ENCODE measurements around the gene NXNL1.
A peak's percentile ranks its signal among the peaks of the same experiment; 100 is the strongest.

NXNL1 gene

GRCh38 chr19:17441241-17442021, 19.3 kb downstream of the NXNL1 start:
- Histone ChIP-seq H3K36me3 (ENCODE audit: control insufficient read depth, insufficient read depth, low read length) (no peaks in the 10 kb centered on the region), H3K4me1 (ENCODE audit: control insufficient read depth, insufficient read depth, low read length) (no peaks in the 10 kb centered on the region), H3K27ac (ENCODE audit: low read depth, low read length) (no peak overlapping the region), H3K27me3 (ENCODE audit: control insufficient read depth, insufficient read depth, low read length) (no peaks in the 10 kb centered on the region), H3K4me3 (ENCODE audit: low read length) (no peak overlapping the region), H3K9ac (ENCODE audit: low read length) (no peak overlapping the region)

DNA sequence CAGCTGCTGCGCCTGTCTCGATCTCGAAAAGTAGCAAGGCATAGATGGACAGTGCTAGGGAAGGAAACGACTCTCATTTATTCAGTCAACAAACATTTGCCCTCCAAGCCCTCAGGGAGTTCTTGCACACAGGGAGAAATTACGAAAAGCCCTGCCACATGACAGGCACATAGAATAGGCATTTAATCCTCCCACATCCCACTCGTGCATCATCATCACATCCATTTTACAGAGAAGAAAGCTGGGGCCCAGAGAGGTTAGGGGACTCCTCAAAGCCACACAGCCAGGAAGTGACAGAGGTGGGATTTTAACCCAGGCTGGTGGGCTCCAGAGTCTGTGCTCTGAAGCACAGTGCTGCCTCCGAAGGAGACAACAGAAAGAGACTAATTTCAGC, 23.9 kb downstream of the NXNL1 start:
- no peaks in the 10 kb centered on the region for H3K27me3 ChIP-seq (ENCODE audit: control insufficient read depth, insufficient read depth, low read length)
- H3K4me3 ChIP-seq (ENCODE audit: low read length), result no peak overlapping the region
- no peak overlapping the region for H3K27ac ChIP-seq (ENCODE audit: low read depth, low read length)
- no peaks in the 10 kb centered on the region for H3K36me3 ChIP-seq (ENCODE audit: control insufficient read depth, insufficient read depth, low read length)
- no peaks in the 10 kb centered on the region for H3K4me1 ChIP-seq (ENCODE audit: control insufficient read depth, insufficient read depth, low read length)
- no peak overlapping the region for H3K9ac ChIP-seq (ENCODE audit: low read length)

DNA sequence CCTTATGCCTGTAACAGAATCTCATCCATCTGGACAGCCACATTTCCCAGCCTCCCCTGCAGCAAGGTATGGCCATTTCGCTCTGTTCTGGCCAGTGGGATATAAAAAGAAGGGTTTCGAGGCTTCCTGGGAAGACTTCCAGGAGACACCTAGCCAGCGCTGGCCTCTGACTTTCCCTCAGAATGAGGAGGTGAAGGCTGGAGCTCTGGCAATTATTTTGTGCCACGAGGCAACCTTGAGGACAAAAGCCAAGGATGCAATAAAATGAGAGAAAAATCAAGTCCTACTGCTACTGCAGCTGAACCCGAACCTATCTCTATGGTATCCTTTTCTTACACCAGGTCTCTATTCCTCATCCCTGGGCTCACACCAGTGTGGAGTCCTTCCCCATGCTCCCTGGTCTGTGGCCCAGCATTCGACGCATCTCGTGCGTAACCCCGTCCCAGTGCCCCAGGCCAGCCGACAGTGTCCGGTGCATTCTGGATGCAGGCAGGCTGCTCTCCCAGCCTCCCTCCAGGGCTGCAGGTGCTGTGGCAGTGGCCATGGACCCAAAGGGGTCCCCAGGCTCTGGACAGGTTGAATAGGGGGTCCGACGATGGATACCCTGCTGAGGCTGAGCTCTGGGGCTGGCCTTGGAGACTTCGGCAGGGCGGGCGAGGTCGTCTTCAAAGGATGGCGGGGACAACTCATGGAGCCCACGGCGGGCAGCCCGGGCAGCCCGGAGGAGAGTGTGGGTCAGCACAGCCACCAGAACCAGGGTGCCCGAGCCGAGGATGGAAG, 24.4 kb downstream of the NXNL1 start:
- H3K36me3 ChIP-seq (ENCODE audit: control insufficient read depth, insufficient read depth, low read length), result no peaks in the 10 kb centered on the region
- H3K27me3 ChIP-seq (ENCODE audit: control insufficient read depth, insufficient read depth, low read length), result no peaks in the 10 kb centered on the region
- H3K9ac ChIP-seq (ENCODE audit: low read length), result no peak overlapping the region
- H3K4me1 ChIP-seq (ENCODE audit: control insufficient read depth, insufficient read depth, low read length), result no peaks in the 10 kb centered on the region
- H3K4me3 ChIP-seq (ENCODE audit: low read length), result no peak overlapping the region
- no peak overlapping the region for H3K27ac ChIP-seq (ENCODE audit: low read depth, low read length)

GRCh38 chr19:17435218-17435617, 25.5 kb downstream of the NXNL1 start:
- Histone ChIP-seq H3K27ac (ENCODE audit: low read depth, low read length) (no peak overlapping the region), H3K4me3 (ENCODE audit: low read length) (no peak overlapping the region), H3K36me3 (ENCODE audit: control insufficient read depth, insufficient read depth, low read length) (no peaks in the 10 kb centered on the region), H3K9ac (ENCODE audit: low read length) (no peak overlapping the region), H3K27me3 (ENCODE audit: control insufficient read depth, insufficient read depth, low read length) (no peaks in the 10 kb centered on the region), H3K4me1 (ENCODE audit: control insufficient read depth, insufficient read depth, low read length) (no peaks in the 10 kb centered on the region)

- H3K27me3 ChIP-seq (ENCODE audit: control insufficient read depth, insufficient read depth, low read length), result no peaks in the 10 kb centered on the region
- H3K27ac ChIP-seq (ENCODE audit: low read depth, low read length), result no peak overlapping the region
- no peak overlapping the region for H3K9ac ChIP-seq (ENCODE audit: low read length)
- H3K4me3 ChIP-seq (ENCODE audit: low read length), result no peak overlapping the region
- no peaks in the 10 kb centered on the region for H3K36me3 ChIP-seq (ENCODE audit: control insufficient read depth, insufficient read depth, low read length)
- no peaks in the 10 kb centered on the region for H3K4me1 ChIP-seq (ENCODE audit: control insufficient read depth, insufficient read depth, low read length)
These were observed 29.3 kb downstream of the NXNL1 start for GRCh38 chr19:17431417-17431816.

- no peaks in the 10 kb centered on the region for H3K36me3 ChIP-seq (ENCODE audit: control insufficient read depth, insufficient read depth, low read length)
- no peak overlapping the region for H3K4me3 ChIP-seq (ENCODE audit: low read length)
- H3K4me1 ChIP-seq (ENCODE audit: control insufficient read depth, insufficient read depth, low read length), result no peaks in the 10 kb centered on the region
- H3K9ac ChIP-seq (ENCODE audit: low read length), result no peak overlapping the region
- H3K27me3 ChIP-seq (ENCODE audit: control insufficient read depth, insufficient read depth, low read length), result no peaks in the 10 kb centered on the region
- no peak overlapping the region for H3K27ac ChIP-seq (ENCODE audit: low read depth, low read length)
These were observed 31.0 kb downstream of the NXNL1 start for GRCh38 chr19:17429641-17430113.

- Histone ChIP-seq H3K4me3 (ENCODE audit: low read length) (no peak overlapping the region), H3K27ac (ENCODE audit: low read depth, low read length) (no peak overlapping the region), H3K9ac (ENCODE audit: low read length) (no peak overlapping the region), H3K27me3 (ENCODE audit: control insufficient read depth, insufficient read depth, low read length) (no peaks in the 10 kb centered on the region), H3K4me1 (ENCODE audit: control insufficient read depth, insufficient read depth, low read length) (no peaks in the 10 kb centered on the region), H3K36me3 (ENCODE audit: control insufficient read depth, insufficient read depth, low read length) (peaks cover 3% of the 10 kb centered on the region)
These were observed 35.9 kb downstream of the NXNL1 start for GRCh38 chr19:17424743-17425365.

DNA sequence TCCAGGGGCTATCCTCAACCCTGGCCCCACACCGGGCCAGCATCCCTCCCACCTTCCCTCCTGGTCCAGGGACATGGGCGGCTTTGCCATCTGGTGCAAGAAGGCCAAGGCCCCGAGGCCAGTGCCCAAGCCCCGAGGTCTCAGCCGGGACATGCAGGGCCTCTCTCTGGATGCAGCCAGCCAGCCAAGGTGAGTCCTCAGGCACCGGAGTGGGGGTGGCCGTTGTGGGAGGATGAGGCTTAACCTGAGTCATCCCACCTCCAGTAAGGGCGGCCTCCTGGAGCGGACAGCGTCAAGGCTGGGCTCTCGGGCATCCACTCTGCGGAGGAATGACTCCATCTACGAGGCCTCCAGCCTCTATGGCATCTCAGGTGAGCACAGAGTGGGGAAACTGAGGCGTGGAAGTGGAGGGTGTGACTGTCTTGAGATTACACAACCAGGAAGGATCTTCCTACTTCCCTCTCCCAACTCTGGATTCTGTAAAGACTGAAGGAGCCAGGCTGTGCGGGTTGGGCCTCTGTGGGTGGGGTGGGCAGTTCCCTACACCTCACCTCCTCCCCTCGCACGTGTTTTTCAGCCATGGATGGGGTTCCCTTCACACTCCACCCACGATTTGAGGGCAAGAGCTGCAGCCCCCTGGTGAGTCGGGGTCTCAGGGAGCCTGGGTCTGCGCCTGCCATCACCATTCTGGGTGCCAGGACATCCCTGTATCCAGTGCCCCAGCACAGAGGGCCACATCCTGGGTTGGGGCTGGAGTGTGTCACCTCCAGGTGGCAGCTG, 37.1 kb downstream of the NXNL1 start:
- Histone ChIP-seq H3K9ac (ENCODE audit: low read length) (no peak overlapping the region), H3K4me1 (ENCODE audit: control insufficient read depth, insufficient read depth, low read length) (peaks cover 6% of the 10 kb centered on the region), H3K4me3 (ENCODE audit: low read length) (no peak overlapping the region), H3K27me3 (ENCODE audit: control insufficient read depth, insufficient read depth, low read length) (no peaks in the 10 kb centered on the region), H3K36me3 (ENCODE audit: control insufficient read depth, insufficient read depth, low read length) (peaks cover 3% of the 10 kb centered on the region), H3K27ac (ENCODE audit: low read depth, low read length) (no peak overlapping the region)

DNA sequence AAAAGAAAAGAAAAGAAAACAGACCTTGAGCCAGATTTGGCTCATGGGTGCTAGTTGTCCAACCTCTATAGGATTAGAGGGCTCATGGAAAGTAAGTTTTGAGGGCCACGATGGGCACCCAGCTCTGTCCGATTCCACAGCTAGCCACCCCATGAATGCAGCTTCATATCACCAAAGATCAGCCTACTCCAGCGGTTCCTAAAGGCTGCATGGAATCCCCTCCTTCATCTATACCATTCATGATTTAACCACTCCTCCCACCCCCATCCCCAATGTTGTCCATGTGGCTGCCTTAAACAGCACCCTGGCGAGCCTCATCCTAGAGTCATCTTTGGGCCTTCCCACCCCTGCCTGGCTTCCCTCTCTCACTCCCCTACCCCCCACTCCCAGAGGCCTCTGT, 38.8 kb downstream of the NXNL1 start:
- Histone ChIP-seq H3K27me3 (ENCODE audit: control insufficient read depth, insufficient read depth, low read length) (no peaks in the 10 kb centered on the region), H3K36me3 (ENCODE audit: control insufficient read depth, insufficient read depth, low read length) (peaks cover 3% of the 10 kb centered on the region), H3K27ac (ENCODE audit: low read depth, low read length) (no peak overlapping the region), H3K4me1 (ENCODE audit: control insufficient read depth, insufficient read depth, low read length) (peaks cover 6% of the 10 kb centered on the region), H3K4me3 (ENCODE audit: low read length) (no peak overlapping the region), H3K9ac (ENCODE audit: low read length) (no peak overlapping the region)

DNA sequence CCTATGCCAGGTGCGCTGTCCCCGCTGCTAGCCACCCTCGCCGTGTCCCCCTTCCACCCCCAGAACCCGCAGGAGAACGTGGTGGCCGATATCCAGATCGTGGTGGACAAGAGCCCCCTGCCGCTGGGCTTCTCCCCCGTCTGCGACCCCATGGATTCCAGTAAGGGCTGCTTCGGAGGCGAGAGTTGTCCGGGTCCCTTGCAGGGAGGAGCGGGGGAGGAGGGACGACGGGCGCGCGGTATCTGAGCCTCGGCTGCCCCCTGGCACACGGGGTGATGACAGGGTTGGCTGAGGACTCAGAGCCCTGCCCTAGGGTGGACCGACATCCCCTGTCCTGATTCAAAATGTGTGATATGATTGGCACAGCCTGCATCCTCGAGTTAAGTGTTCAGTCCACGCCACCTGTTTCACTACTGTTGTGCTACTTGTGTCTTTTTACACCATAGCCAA, 40.2 kb downstream of the NXNL1 start:
- Histone ChIP-seq H3K27ac (ENCODE audit: low read depth, low read length) (no peak overlapping the region), H3K9ac (ENCODE audit: low read length) (peak overlapping the region; percentile 25), H3K4me3 (ENCODE audit: low read length) (peak overlapping the region; percentile 70), H3K4me1 (ENCODE audit: control insufficient read depth, insufficient read depth, low read length) (peaks cover 6% of the 10 kb centered on the region), H3K27me3 (ENCODE audit: control insufficient read depth, insufficient read depth, low read length) (no peaks in the 10 kb centered on the region), H3K36me3 (ENCODE audit: control insufficient read depth, insufficient read depth, low read length) (peaks cover 3% of the 10 kb centered on the region)

DNA sequence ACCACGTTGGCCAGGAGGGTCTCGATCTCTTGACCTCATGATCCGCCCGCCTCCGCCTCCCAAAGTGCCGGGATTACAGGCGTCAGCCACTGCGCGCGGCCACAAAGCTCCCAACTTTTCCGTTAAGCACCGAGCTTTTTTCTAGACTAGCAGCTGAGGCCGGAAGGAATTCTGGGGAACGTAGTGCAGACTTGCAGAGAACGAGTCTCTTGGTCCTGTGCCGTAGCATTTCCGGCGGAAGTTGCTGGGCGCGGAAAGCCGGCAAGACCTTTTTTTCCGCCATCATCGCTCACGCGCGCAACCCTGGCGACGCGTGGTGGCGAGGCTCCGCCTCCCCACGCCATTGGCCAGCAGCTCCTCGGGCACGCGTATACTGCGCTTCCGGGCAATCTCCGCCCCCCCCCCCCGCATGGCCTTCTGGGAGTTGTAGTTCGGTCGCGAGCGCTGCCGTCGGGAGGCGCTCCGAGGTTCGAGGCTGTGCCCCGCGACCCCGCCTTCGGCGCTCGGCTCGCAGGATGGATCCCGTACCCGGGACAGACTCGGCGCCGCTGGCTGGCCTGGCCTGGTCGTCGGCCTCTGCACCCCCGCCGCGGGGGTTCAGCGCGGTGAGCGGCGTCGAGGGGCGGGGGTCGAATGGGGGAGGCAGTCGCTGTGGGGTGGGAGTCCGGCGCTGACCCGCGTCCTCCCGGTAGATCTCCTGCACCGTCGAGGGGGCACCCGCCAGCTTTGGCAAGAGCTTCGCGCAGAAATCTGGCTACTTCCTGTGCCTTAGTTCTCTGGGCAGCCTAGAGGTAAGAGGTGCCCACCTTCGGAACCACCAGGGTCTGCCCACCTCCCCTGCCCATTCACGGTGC, 40.9 kb downstream of the NXNL1 start, which contains the start of gene MVB12A:
Gene MVB12A, plus strand, starts transcription at position 427 of the 854 bp plus-strand sequence. Its CDS starts 89 bp downstream, at position 516.
- no peaks in the 10 kb centered on the region for H3K27me3 ChIP-seq (ENCODE audit: control insufficient read depth, insufficient read depth, low read length)
- H3K27ac ChIP-seq (ENCODE audit: low read depth, low read length), result peak within 1 kb of the TSS; percentile 75
- peaks cover 3% of the 10 kb centered on the region for H3K36me3 ChIP-seq (ENCODE audit: control insufficient read depth, insufficient read depth, low read length)
- peaks cover 6% of the 10 kb centered on the region for H3K4me1 ChIP-seq (ENCODE audit: control insufficient read depth, insufficient read depth, low read length)
- peak within 1 kb of the TSS; percentile 74 for H3K4me3 ChIP-seq (ENCODE audit: low read length)
- peak within 1 kb of the TSS; percentile 25 for H3K9ac ChIP-seq (ENCODE audit: low read length)
